ENCODE data around the gene TYRP1.

Gene TYRP1

GRCh38 chr9:12693141-12693540 is at the start of gene TYRP1:
TSS of gene TYRP1 (plus strand) at chr9:12693385. CDS start at chr9:12693997, 612 bp downstream.
- no peak for TF ChIP-seq CTCF (IDR thresholded peaks at IDR 0.05; ENCODE audit: poor library complexity, severe bottlenecking)
- no peak for DNase-seq (ENCODE audit: low spot score)
- no peak for ATAC-seq (ENCODE audit: low read depth)
- H3K4me3 ChIP-seq (ENCODE audit: severe bottlenecking): no peak within 1 kb of the TSS
- no peak within 1 kb of the TSS for H3K27ac ChIP-seq (ENCODE audit: poor library complexity, severe bottlenecking)
- no peaks in the 10 kb centered on the region for H3K4me1 ChIP-seq (ENCODE audit: insufficient read depth, poor library complexity, severe bottlenecking)
- no peaks in the 10 kb centered on the region for H3K27me3 ChIP-seq (ENCODE audit: insufficient read depth, poor library complexity, severe bottlenecking)
- H3K36me3 ChIP-seq (ENCODE audit: low read depth): no peaks in the 10 kb centered on the region
- no peaks in the 10 kb centered on the region for H3K9me3 ChIP-seq (ENCODE audit: severe bottlenecking)

GRCh38 chr9:12643686-12644085 is 49.5 kb upstream of the TYRP1 start:
- Histone ChIP-seq H3K27me3 (ENCODE audit: insufficient read depth, poor library complexity, severe bottlenecking) (no peaks in the 10 kb centered on the region), H3K4me3 (ENCODE audit: severe bottlenecking) (no peak overlapping the region), H3K27ac (ENCODE audit: poor library complexity, severe bottlenecking) (no peak overlapping the region), H3K36me3 (ENCODE audit: low read depth) (no peaks in the 10 kb centered on the region), H3K4me1 (ENCODE audit: insufficient read depth, poor library complexity, severe bottlenecking) (no peaks in the 10 kb centered on the region), H3K9me3 (ENCODE audit: severe bottlenecking) (no peaks in the 10 kb centered on the region)
- no peak for TF ChIP-seq CTCF (IDR thresholded peaks at IDR 0.05; ENCODE audit: poor library complexity, severe bottlenecking)
- no peak for DNase-seq (ENCODE audit: low spot score)
- ATAC-seq (ENCODE audit: low read depth): no peak

GRCh38 chr9:12648925-12649324 is 44.3 kb upstream of the TYRP1 start:
- Histone ChIP-seq H3K27ac (ENCODE audit: poor library complexity, severe bottlenecking) (no peak overlapping the region), H3K36me3 (ENCODE audit: low read depth) (no peaks in the 10 kb centered on the region), H3K27me3 (ENCODE audit: insufficient read depth, poor library complexity, severe bottlenecking) (no peaks in the 10 kb centered on the region), H3K4me1 (ENCODE audit: insufficient read depth, poor library complexity, severe bottlenecking) (no peaks in the 10 kb centered on the region), H3K9me3 (ENCODE audit: severe bottlenecking) (no peaks in the 10 kb centered on the region), H3K4me3 (ENCODE audit: severe bottlenecking) (no peak overlapping the region)
- ATAC-seq (ENCODE audit: low read depth) (no peak), DNase-seq (ENCODE audit: low spot score) (no peak)
- no peak for TF ChIP-seq CTCF (IDR thresholded peaks at IDR 0.05; ENCODE audit: poor library complexity, severe bottlenecking)

GRCh38 chr9:12651125-12651524 is 42.1 kb upstream of the TYRP1 start:
- Histone ChIP-seq H3K4me1 (ENCODE audit: insufficient read depth, poor library complexity, severe bottlenecking) (no peaks in the 10 kb centered on the region), H3K36me3 (ENCODE audit: low read depth) (no peaks in the 10 kb centered on the region), H3K27me3 (ENCODE audit: insufficient read depth, poor library complexity, severe bottlenecking) (no peaks in the 10 kb centered on the region), H3K27ac (ENCODE audit: poor library complexity, severe bottlenecking) (no peak overlapping the region), H3K4me3 (ENCODE audit: severe bottlenecking) (no peak overlapping the region), H3K9me3 (ENCODE audit: severe bottlenecking) (no peaks in the 10 kb centered on the region)
- no peak for ATAC-seq (ENCODE audit: low read depth)
- TF ChIP-seq CTCF (IDR thresholded peaks at IDR 0.05; ENCODE audit: poor library complexity, severe bottlenecking): no peak
- no peak for DNase-seq (ENCODE audit: low spot score)

GRCh38 chr9:12652973-12653372 is 40.2 kb upstream of the TYRP1 start:
- ATAC-seq (ENCODE audit: low read depth): no peak
- Histone ChIP-seq H3K4me1 (ENCODE audit: insufficient read depth, poor library complexity, severe bottlenecking) (no peaks in the 10 kb centered on the region), H3K9me3 (ENCODE audit: severe bottlenecking) (no peaks in the 10 kb centered on the region), H3K4me3 (ENCODE audit: severe bottlenecking) (no peak overlapping the region), H3K36me3 (ENCODE audit: low read depth) (no peaks in the 10 kb centered on the region), H3K27me3 (ENCODE audit: insufficient read depth, poor library complexity, severe bottlenecking) (no peaks in the 10 kb centered on the region), H3K27ac (ENCODE audit: poor library complexity, severe bottlenecking) (no peak overlapping the region)
- TF ChIP-seq CTCF (IDR thresholded peaks at IDR 0.05; ENCODE audit: poor library complexity, severe bottlenecking): no peak
- DNase-seq (ENCODE audit: low spot score): no peak

Measured in RWPE2 (cell line).